Measurements from ENCODE around the gene PROM2. TPM values are rescaled to one million over a fixed set of nuclear protein-coding genes. Genes with fewer than 3 reads are reported as not detected.

PROM2 gene
- total RNA-seq, 1 experiment from 2014 or later: 3.1 TPM

GRCh38 chr2:95278637-95279225, 4.5 kb downstream of the PROM2 start:
- no peak overlapping the region for H3K4me3 Mint-ChIP-seq
- Histone ChIP-seq H3K9ac (ENCODE audit: extremely low read depth, insufficient read length, low read length) (no peak overlapping the region), H3K56ac (ENCODE audit: insufficient read length, low read depth, low read length) (no peak overlapping the region), H3K79me1 (ENCODE audit: insufficient read depth, low read depth, low read length, poor library complexity, severe bottlenecking) (no peaks in the 10 kb centered on the region), H3K4me2 (ENCODE audit: insufficient read depth, insufficient read length, low read length) (no peak overlapping the region), H3T11ph (ENCODE audit: low read length) (no peak overlapping the region), H4K91ac (ENCODE audit: insufficient read length, low read depth, low read length) (no peak overlapping the region), H3K23me2 (ENCODE audit: insufficient read length, low read depth, low read length, poor library complexity, severe bottlenecking) (no peaks in the 10 kb centered on the region), H3K9me3 (ENCODE audit: control insufficient read depth, low read depth, low read length) (no peaks in the 10 kb centered on the region), H3K4me1 (ENCODE audit: insufficient read depth, low read length) (no peaks in the 10 kb centered on the region; the same call in 1 of the 2 replicates), H2BK15ac (ENCODE audit: low read depth, low read length) (no peak overlapping the region), H3K79me2 (ENCODE audit: insufficient read depth, low read length) (no peaks in the 10 kb centered on the region), H3K18ac (ENCODE audit: insufficient read length, low read depth, low read length) (no peak overlapping the region), H2BK120ac (ENCODE audit: low read depth, low read length, poor library complexity, severe bottlenecking) (no peak overlapping the region), H4K20me1 (ENCODE audit: control insufficient read depth, insufficient read depth, insufficient read length) (no peaks in the 10 kb centered on the region), H3K4ac (ENCODE audit: low read depth, low read length) (no peak overlapping the region), H3K27me3 (ENCODE audit: insufficient read depth, low read length) (no peaks in the 10 kb centered on the region), H3K14ac (ENCODE audit: insufficient read depth, low read length) (no peak overlapping the region; the same call in 1 of the 2 replicates), H3K27ac (ENCODE audit: insufficient read length, low read depth, low read length) (no peak overlapping the region), H2AK5ac (ENCODE audit: insufficient read length, low read length) (no peak overlapping the region), H3K23ac (ENCODE audit: insufficient read length, low read depth, low read length) (no peak overlapping the region), H2BK20ac (ENCODE audit: low read depth, low read length, poor library complexity, severe bottlenecking) (no peak overlapping the region), H2BK5ac (ENCODE audit: insufficient read length, low read length) (no peak overlapping the region), H4K8ac (replicated peaks; ENCODE audit: insufficient read length, low read depth, low read length) (no peak overlapping the region), H2BK12ac (ENCODE audit: insufficient read length, low read depth, low read length) (no peak overlapping the region), H4K5ac (ENCODE audit: insufficient read length, low read depth, low read length) (no peak overlapping the region), H2AFZ (ENCODE audit: low read length) (no peak overlapping the region)
- H3K27me3 Mint-ChIP-seq (ENCODE audit: low read depth): no peaks in the 10 kb centered on the region; the same call in 1 of the 2 replicates
- DNase-seq: no peak
- no peak for TF ChIP-seq CTCF (conservative IDR thresholded peaks at IDR 0.05)
- no peaks in the 10 kb centered on the region for H3K9me3 Mint-ChIP-seq
- WGBS (ENCODE audit: extremely low coverage, insufficient read length, low lambda C conversion rate): no CpG with 5 or more reads among the region's 12 CpGs
- H3K36me3 Mint-ChIP-seq (ENCODE audit: insufficient read depth in 1 of 3, low read depth in 3 of 3): peaks cover 0 to 2% (median 0%) of the 10 kb centered on the region in 3 experiments; a peak in 1 of 7 replicates
- peaks cover 16 to 31% of the 10 kb centered on the region in 2 experiments for H3K4me1 Mint-ChIP-seq
- H3K27ac Mint-ChIP-seq: no peak overlapping the region; a peak in 1 of 7 replicates
